GM19452 (cell line): ENCODE measurements around the gene TTC28.
"Not testable (repeated sequence)": the region's sequence is repeated elsewhere in the genome, so short reads cannot be mapped to it uniquely, and the experiment has no call there.

Experiments used
- ATAC-seq: cut with Tn5 transposase; IDR thresholded peaks from one replicate; pipeline ENCODE4 v1.9.1; 2021; ENCODE audit not compliant: unreplicated experiment

Gene TTC28

GRCh38 chr22:28074526-28074925 lies 605.1 kb downstream of the TTC28 start:
- no peak for ATAC-seq

- no peak for ATAC-seq
Measured at GRCh38 chr22:28072066-28072465, 607.6 kb downstream of the TTC28 start.

- no peak for ATAC-seq
Measured at GRCh38 chr22:28068826-28069225, 610.8 kb downstream of the TTC28 start.

GRCh38 chr22:28064920-28065319 lies 614.7 kb downstream of the TTC28 start:
- no peak for ATAC-seq

- ATAC-seq, result no peak
Measured at GRCh38 chr22:28063656-28064055, 616.0 kb downstream of the TTC28 start.

- not testable (repeated sequence) for ATAC-seq
Measured at GRCh38 chr22:28060594-28060993, 619.0 kb downstream of the TTC28 start.

- ATAC-seq, result no peak
Measured at GRCh38 chr22:28058036-28058435, 621.6 kb downstream of the TTC28 start.

GRCh38 chr22:28054819-28055208 lies 624.8 kb downstream of the TTC28 start:
- no peak for ATAC-seq

- no peak for ATAC-seq
Measured at GRCh38 chr22:28053896-28054818, 625.5 kb downstream of the TTC28 start.

- ATAC-seq, result no peak
Measured at GRCh38 chr22:28052825-28053269, 626.8 kb downstream of the TTC28 start.

GRCh38 chr22:28051787-28052356 lies 627.8 kb downstream of the TTC28 start:
- no peak for ATAC-seq

GRCh38 chr22:28051091-28051786 lies 628.4 kb downstream of the TTC28 start:
- no peak for ATAC-seq

GRCh38 chr22:28048529-28048928 lies 631.1 kb downstream of the TTC28 start:
- no peak for ATAC-seq

- ATAC-seq, result no peak
Measured at GRCh38 chr22:28047740-28048139, 631.9 kb downstream of the TTC28 start.

- no peak for ATAC-seq
Measured at GRCh38 chr22:28046100-28046499, 633.5 kb downstream of the TTC28 start.

- no peak for ATAC-seq
Measured at GRCh38 chr22:28044546-28045173, 635.0 kb downstream of the TTC28 start.

GRCh38 chr22:28043266-28043665 lies 636.4 kb downstream of the TTC28 start:
- ATAC-seq, result no peak

GRCh38 chr22:28034760-28035401 lies 644.8 kb downstream of the TTC28 start:
- no peak for ATAC-seq

- no peak for ATAC-seq
Measured at GRCh38 chr22:28034145-28034759, 645.4 kb downstream of the TTC28 start.

GRCh38 chr22:28032861-28033260 lies 646.8 kb downstream of the TTC28 start:
- ATAC-seq, result no peak
